Epithelial cell of esophagus (primary cell): ENCODE results near the gene PGAM2.

Experiments used
- DNase-seq: peaks from one replicate; pipeline ENCODE4 v3.0.0; 2010; ENCODE audit warnings: low read depth
- H3K4me3 ChIP-seq: 2 replicates; pipeline ENCODE4 v1.5.1; 2011; ENCODE audit warnings: mild to moderate bottlenecking, low read length, control low read depth
- TF ChIP-seq, protein P1 (sequence below): IDR thresholded peaks from 2 replicates; pipeline ENCODE4 v1.5.1; 2011; ENCODE audit warnings: low read depth, mild to moderate bottlenecking, low read length, control low read depth, inconsistent platforms; ENCODE audit not compliant: insufficient read depth; ENCODE audit errors: missing control alignments

Gene PGAM2

DNA sequence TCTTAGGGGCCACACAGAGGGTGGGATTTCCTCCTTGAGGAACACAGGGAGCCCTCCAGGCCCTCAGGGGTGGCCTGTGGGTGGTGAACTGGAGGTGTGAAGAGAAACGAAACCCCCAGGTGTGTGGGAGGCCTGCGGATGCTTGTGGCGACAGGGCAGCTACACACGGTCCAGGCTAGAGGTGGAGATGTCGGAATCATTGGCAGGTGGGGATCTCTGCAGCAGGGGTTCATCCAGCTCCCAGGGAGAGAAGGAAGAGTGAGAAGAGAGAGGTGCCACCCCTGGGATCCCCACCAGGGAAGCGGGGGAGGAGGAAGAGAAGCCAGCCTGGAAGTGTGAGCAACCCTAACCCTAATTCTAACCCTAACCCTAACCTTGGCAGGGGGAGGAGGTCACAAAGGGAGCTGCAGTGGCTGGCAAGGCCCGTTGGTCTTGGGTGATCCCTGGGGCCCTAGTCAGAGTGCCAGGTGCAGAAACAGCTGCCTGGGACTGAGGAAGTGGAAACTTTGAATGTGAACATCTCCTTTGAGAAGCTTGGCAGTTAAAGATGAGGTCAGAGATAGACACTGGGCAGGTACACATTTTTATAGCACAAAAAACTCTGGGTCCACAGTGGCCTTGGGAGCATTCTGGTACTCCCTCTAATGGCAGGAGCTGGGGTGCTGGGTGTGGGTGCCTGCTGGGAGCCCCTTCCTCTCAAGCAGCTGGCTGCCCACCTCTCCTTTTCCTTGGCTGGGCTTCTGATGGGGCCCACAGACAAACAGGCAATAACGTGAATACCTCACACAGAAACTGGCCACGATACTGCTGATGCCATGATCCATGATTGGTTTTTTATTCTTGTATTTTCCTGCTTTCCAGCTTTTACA is 31.9 kb upstream of the PGAM2 start:
- no peak overlapping the region for H3K4me3 ChIP-seq
- TF ChIP-seq, protein P1, sequence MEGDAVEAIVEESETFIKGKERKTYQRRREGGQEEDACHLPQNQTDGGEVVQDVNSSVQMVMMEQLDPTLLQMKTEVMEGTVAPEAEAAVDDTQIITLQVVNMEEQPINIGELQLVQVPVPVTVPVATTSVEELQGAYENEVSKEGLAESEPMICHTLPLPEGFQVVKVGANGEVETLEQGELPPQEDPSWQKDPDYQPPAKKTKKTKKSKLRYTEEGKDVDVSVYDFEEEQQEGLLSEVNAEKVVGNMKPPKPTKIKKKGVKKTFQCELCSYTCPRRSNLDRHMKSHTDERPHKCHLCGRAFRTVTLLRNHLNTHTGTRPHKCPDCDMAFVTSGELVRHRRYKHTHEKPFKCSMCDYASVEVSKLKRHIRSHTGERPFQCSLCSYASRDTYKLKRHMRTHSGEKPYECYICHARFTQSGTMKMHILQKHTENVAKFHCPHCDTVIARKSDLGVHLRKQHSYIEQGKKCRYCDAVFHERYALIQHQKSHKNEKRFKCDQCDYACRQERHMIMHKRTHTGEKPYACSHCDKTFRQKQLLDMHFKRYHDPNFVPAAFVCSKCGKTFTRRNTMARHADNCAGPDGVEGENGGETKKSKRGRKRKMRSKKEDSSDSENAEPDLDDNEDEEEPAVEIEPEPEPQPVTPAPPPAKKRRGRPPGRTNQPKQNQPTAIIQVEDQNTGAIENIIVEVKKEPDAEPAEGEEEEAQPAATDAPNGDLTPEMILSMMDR: no peak
- no peak for DNase-seq

DNA sequence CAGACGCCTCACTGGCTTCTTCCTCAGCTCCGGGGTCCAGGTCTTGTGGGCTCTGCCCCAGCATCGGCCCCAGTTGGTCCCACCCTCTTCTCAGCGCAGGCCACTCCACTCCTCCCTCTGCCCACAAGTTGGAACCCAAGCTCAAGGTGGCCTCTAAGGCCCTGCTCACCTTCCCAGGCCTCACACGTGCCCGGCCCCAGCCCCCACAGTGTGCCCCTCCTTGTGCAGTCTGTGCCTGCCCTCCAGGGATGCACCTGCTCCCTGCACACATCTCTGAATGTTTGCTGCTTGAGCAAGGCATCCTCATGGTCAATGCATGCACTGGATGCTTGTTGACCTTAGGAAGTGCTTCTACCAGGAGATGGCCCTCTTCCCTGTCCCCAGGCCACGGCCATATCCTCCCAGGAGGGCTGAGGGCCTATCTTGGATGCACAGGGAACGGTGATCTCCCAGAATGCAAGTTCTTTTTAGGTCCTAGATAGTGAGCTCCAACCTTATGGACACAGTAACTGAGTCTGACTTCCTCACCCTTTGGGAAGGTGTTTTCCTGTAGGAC is 31.0 kb upstream of the PGAM2 start:
- TF ChIP-seq, protein P1: no peak
- DNase-seq: no peak
- H3K4me3 ChIP-seq: no peak overlapping the region

DNA sequence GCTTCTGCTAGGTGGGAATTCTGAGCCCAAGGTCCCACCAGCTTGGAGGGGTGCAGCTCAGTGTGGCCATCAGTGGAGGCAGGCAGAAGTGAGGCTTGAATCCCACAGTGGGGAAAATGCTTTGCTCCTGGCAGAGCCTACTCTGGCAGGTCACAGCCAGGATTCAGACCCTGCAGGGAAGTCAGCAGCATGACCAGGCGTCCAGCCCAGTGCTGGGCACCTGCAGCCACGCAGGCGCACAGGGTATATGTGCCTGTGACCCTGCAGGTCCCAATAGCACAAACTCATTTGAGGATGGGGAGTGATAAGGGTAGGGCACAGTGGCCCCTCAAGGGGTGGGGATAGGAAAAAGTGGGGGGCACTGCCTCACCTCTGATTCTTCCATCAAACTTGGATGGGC is 30.4 kb upstream of the PGAM2 start:
- H3K4me3 ChIP-seq: no peak overlapping the region
- DNase-seq: no peak
- TF ChIP-seq, protein P1: no peak

DNA sequence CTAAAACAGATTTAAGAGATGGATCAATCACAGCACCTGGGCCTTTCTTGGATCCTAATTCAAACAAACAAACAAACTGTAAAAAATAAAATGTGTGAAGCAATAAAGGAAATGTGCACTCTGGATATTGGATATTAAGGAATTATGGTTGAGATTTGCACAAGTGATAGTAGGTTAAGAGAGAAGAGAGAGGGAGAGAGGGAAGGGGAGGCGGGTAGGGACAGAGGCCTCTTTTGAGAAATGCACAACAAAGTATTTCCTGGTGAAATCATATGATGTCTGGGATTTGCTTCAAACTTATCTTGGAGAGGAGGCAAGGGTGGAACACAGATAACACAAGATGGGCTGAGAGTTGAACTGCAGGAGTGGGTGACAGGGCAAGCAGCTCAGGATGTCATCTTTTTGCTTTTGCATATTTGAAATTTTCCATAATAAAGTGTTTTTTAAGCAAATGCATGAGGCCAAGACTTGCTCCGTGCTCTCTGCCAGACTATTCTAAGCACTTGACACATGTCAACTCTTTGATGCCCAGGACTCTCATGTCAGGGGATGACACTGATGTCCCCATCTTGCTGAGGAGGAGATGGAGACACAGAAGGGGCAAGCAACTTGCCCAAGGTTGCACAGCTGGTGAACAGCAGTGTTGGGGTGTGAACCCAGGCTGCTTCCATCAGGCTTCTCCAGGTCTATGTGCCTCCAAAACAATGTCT is 29.7 kb upstream of the PGAM2 start:
- H3K4me3 ChIP-seq: no peak overlapping the region
- no peak for DNase-seq
- TF ChIP-seq, protein P1: no peak

DNA sequence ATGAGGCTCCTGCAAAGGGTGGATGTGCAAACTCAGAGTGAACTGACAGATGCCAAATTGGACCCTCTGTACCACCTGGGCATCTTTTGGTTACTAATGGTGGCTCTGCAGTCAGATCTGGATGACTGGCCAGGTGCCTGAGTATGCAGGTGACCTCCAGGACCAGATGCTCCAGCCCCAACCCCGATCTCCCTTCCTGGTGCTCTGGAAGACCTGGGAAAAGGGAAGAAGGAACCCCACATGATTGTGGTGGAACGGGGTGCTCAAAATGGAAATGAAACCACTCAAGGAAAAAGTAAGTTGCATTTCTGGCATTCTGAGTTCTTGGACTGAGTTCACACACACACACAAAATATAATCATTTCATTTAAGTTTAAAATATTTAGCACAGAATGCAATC is 29.0 kb upstream of the PGAM2 start:
- no peak for DNase-seq
- H3K4me3 ChIP-seq: no peak overlapping the region
- TF ChIP-seq, protein P1: no peak

DNA sequence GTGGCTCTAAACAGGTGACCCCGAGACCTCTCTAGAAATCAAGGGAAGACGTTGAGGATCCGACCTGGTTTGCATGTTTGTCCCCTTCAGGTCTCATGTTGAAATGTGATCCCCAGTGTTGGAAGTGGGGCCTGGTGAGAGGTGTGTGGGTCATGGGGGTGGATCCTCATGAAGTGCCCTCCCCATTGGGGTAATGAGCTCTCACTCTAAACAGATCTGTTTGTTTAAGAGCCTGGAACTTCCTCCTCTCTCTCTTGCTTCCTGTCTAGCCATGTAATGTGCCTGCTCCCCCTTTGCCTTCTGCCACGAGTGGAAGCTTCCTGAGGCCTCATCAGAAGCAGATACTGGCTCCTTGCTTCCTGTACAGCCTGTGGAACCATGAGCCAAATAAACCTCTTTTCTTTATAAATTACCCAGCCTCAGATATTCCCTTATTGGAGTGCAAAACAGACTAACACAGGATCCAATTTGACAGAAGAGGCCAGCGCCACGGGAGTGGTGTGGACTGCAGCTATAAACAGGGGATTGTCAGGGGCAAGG is 27.8 kb upstream of the PGAM2 start:
- no peak for DNase-seq
- TF ChIP-seq, protein P1: no peak
- H3K4me3 ChIP-seq: no peak overlapping the region
